Measurements from ENCODE around the gene TP53I11.

TP53I11 gene

GRCh38 chr11:44955015-44955738, 4.5 kb upstream of the TP53I11 start:
- peak; percentile 75 for DNase-seq

- DNase-seq: no peak
Observed at GRCh38 chr11:44954051-44954906, 3.6 kb upstream of the TP53I11 start.

- no peak for DNase-seq
Observed at GRCh38 chr11:44952500-44953260, 2.0 kb upstream of the TP53I11 start.

- DNase-seq: no peak
Observed at GRCh38 chr11:44952082-44952481, 1.4 kb upstream of the TP53I11 start.

- DNase-seq: no peak
Observed at GRCh38 chr11:44950031-44950624, 555 bp downstream of the TP53I11 start.

- DNase-seq: no peak
Observed at GRCh38 chr11:44949160-44950030, 1.3 kb downstream of the TP53I11 start.

- no peak for DNase-seq
Observed at GRCh38 chr11:44948155-44948554, 2.5 kb downstream of the TP53I11 start.

GRCh38 chr11:44947114-44947513, 3.6 kb downstream of the TP53I11 start:
- DNase-seq: no peak

GRCh38 chr11:44946263-44946662, 4.4 kb downstream of the TP53I11 start:
- peak; percentile 86 for DNase-seq

- DNase-seq: peak; percentile 72
Observed at GRCh38 chr11:44945666-44946065, 5.0 kb downstream of the TP53I11 start.

GRCh38 chr11:44944853-44945235, 5.8 kb downstream of the TP53I11 start:
- no peak for DNase-seq

GRCh38 chr11:44944181-44944852, 6.4 kb downstream of the TP53I11 start:
- no peak for DNase-seq

GRCh38 chr11:44943696-44944095, 7.0 kb downstream of the TP53I11 start:
- no peak for DNase-seq

- peak; percentile 63 for DNase-seq
Observed at GRCh38 chr11:44943118-44943517, 7.6 kb downstream of the TP53I11 start.

- no peak for DNase-seq
Observed at GRCh38 chr11:44942029-44942955, 8.4 kb downstream of the TP53I11 start.

- DNase-seq: no peak
Observed at GRCh38 chr11:44941259-44942021, 9.2 kb downstream of the TP53I11 start.

- DNase-seq: no peak
Observed at GRCh38 chr11:44940835-44941234, 9.8 kb downstream of the TP53I11 start.

- DNase-seq: no peak
Observed at GRCh38 chr11:44940404-44940803, 10.3 kb downstream of the TP53I11 start.

GRCh38 chr11:44939673-44940395, 10.8 kb downstream of the TP53I11 start:
- peak; percentile 74 for DNase-seq
